Uterus (tissue), 4 donors: ENCODE results near the gene NNT. TPM values are rescaled to one million over a fixed set of nuclear protein-coding genes. Genes with fewer than 3 reads are reported as not detected.
A peak's percentile ranks its signal among the peaks of the same experiment; 100 is the strongest.
"Not testable (repeated sequence)": the region's sequence is repeated elsewhere in the genome, so short reads cannot be mapped to it uniquely, and the experiment has no call there.

ENCODE experiments used
- DNase-seq, 2 donors: peaks; one replicate each; pipeline ENCODE4 v3.0.0-alpha.2; 2019 to 2020
- H3K27ac ChIP-seq, 2 donors: fragments of 200-600 bp; sonication (generic); 1 replicate in 1 of 2; 2 replicates in 1 of 2; pipeline ENCODE4 v1.5.1; 2016 to 2018
- H3K27me3 ChIP-seq, 2 donors: fragments of 200-600 bp; sonication (generic); one replicate each; pipeline ENCODE4 v1.5.1; 2018 to 2019; ENCODE audit warnings: control low read depth in 1 of 2
- H3K36me3 ChIP-seq, 2 donors: fragments of 200-600 bp; sonication (generic); one replicate each; pipeline ENCODE4 v1.5.1; 2019; ENCODE audit warnings: control low read depth in 1 of 2
- H3K4me1 ChIP-seq, 2 donors: fragments of 200-600 bp; sonication (generic); one replicate each; pipeline ENCODE4 v1.5.1; 2018 to 2019; ENCODE audit warnings: control low read depth in 1 of 2
- H3K4me3 ChIP-seq, 2 donors: fragments of 200-600 bp; sonication (generic); 1 replicate in 1 of 2; 2 replicates in 1 of 2; pipeline ENCODE4 v1.5.1; 2018 to 2019; ENCODE audit warnings: mild to moderate bottlenecking in 1 of 2
- H3K9me3 ChIP-seq, 2 donors: fragments of 200-600 bp; sonication (generic); one replicate each; pipeline ENCODE4 v1.5.1; 2019; ENCODE audit warnings: control low read depth in 1 of 2
- POLR2A ChIP-seq, 2 donors: fragments of 450-650 bp; IDR thresholded peaks; one replicate each; pipeline ENCODE4 v1.6.1; 2016; ENCODE audit warnings: antibody characterized with exemption in 2 of 2, mild to moderate bottlenecking in 1 of 2, moderate library complexity in 1 of 2
- intact Hi-C: fragments of 100-400 bp; cut with DNase I; formaldehyde crosslinking; loops from one replicate; pipeline ENCODE4 v1.15.1; 2023; ENCODE audit warnings: low total_unique reads
- total RNA-seq, 4 donors: library from RNA; depleted of rRNA in 3 of 4; stranded (reverse); fragments of >200 nt in 3 of 4; gene quantifications; one replicate each; pipeline versions ENCODE4 v1.1.0 to v1.2.4, GENCODE V29; 2014 to 2023
- TF ChIP-seq, protein P1 (sequence below), 4 experiments: fragments of 200-600 bp in 2 of 4; fragments of 450-650 bp in 2 of 4; sonication (generic) in 2 of 4; IDR thresholded peaks; one replicate each; pipeline ENCODE4 v1.5.1; 2016 to 2019; ENCODE audit warnings: antibody characterized with exemption in 4 of 4, mild to moderate bottlenecking in 2 of 4, moderate library complexity in 1 of 4
- donor health status: DM: yes; HTN: yes; CAD: no.

NNT gene
- total RNA-seq, 4 donors from 2014 or later: 25.3 to 112 (median 43.8) TPM

GRCh38 chr5:43661102-43661501 lies 58.1 kb downstream of the NNT start:
- Histone ChIP-seq H3K27me3 (no peaks in the 10 kb centered on the region), H3K4me3 (no peak overlapping the region), H3K4me1 (peaks cover 0 to 5% of the 10 kb centered on the region in 2 donors), H3K27ac (no peak overlapping the region), H3K36me3 (no peaks in the 10 kb centered on the region), H3K9me3 (no peaks in the 10 kb centered on the region)
- peak in 1 of 2 donors; percentile 28 for DNase-seq
- TF ChIP-seq, protein P1, sequence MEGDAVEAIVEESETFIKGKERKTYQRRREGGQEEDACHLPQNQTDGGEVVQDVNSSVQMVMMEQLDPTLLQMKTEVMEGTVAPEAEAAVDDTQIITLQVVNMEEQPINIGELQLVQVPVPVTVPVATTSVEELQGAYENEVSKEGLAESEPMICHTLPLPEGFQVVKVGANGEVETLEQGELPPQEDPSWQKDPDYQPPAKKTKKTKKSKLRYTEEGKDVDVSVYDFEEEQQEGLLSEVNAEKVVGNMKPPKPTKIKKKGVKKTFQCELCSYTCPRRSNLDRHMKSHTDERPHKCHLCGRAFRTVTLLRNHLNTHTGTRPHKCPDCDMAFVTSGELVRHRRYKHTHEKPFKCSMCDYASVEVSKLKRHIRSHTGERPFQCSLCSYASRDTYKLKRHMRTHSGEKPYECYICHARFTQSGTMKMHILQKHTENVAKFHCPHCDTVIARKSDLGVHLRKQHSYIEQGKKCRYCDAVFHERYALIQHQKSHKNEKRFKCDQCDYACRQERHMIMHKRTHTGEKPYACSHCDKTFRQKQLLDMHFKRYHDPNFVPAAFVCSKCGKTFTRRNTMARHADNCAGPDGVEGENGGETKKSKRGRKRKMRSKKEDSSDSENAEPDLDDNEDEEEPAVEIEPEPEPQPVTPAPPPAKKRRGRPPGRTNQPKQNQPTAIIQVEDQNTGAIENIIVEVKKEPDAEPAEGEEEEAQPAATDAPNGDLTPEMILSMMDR (IDR thresholded peaks at IDR 0.05): peak in 2 of 4 experiments; percentile 20 to 29
- TF ChIP-seq POLR2A (IDR thresholded peaks at IDR 0.05): no peak
- intact Hi-C loops: no loop called here

- H3K4me3 ChIP-seq: no peak overlapping the region
- no peaks in the 10 kb centered on the region for H3K36me3 ChIP-seq
- H3K27ac ChIP-seq: peak overlapping the region; percentile 39 to 42
- H3K27me3 ChIP-seq: no peaks in the 10 kb centered on the region
- no peak for DNase-seq
- TF ChIP-seq, protein P1 (IDR thresholded peaks at IDR 0.05): no peak
- TF ChIP-seq POLR2A (IDR thresholded peaks at IDR 0.05): no peak
- intact Hi-C loops: no loop called here
- H3K4me1 ChIP-seq: peaks cover 0 to 5% of the 10 kb centered on the region in 2 donors
- no peaks in the 10 kb centered on the region for H3K9me3 ChIP-seq
Measured at GRCh38 chr5:43663916-43664315, 60.9 kb downstream of the NNT start.

GRCh38 chr5:43664501-43665040 lies 61.6 kb downstream of the NNT start:
- Histone ChIP-seq H3K4me3 (no peak overlapping the region), H3K27me3 (no peaks in the 10 kb centered on the region), H3K27ac (peak overlapping the region; percentile 26 to 39), H3K4me1 (peaks cover 0 to 5% of the 10 kb centered on the region in 2 donors), H3K36me3 (no peaks in the 10 kb centered on the region), H3K9me3 (no peaks in the 10 kb centered on the region)
- DNase-seq: no peak
- TF ChIP-seq, protein P1 (IDR thresholded peaks at IDR 0.05): no peak
- TF ChIP-seq POLR2A (IDR thresholded peaks at IDR 0.05): no peak
- intact Hi-C loops: no loop called here

DNA sequence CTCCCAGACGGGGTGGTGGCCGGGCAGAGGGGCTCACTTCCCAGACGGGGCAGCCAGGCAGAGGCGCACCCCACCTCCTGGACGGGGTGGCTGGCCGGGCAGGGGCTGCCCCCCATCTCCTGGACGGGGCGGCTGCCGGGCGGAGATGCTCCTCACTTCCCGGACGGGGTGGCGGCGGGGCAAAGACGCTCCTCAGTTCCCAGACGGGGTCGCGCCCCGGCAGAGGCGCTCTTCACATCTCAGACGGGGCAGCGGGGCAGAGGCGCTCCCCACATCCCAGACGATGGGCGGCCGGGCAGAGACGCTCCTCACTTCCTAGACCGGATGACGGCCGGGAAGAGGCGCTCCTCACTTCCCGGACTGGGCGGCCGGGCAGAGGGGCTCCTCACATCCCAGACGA lies 62.8 kb downstream of the NNT start:
- not testable (repeated sequence) for H3K27me3 ChIP-seq

GRCh38 chr5:43666728-43667127 lies 63.7 kb downstream of the NNT start:
- H3K27ac ChIP-seq, DNase-seq, H3K4me3 ChIP-seq, H3K9me3 ChIP-seq, intact Hi-C loops, H3K27me3 ChIP-seq, H3K36me3 ChIP-seq, H3K4me1 ChIP-seq: not testable (repeated sequence)

More for the DNA sequence above, 62.8 kb downstream of the NNT start:
- DNase-seq, H3K9me3 ChIP-seq, H3K36me3 ChIP-seq, H3K4me3 ChIP-seq, intact Hi-C loops, H3K4me1 ChIP-seq: not testable (repeated sequence)
- peak overlapping the region in 1 of 2 donors; percentile 33 for H3K27ac ChIP-seq

GRCh38 chr5:43667379-43667778 lies 64.4 kb downstream of the NNT start:
- H3K4me3 ChIP-seq, H3K27me3 ChIP-seq: not testable (repeated sequence)

GRCh38 chr5:43674536-43674935 lies 71.6 kb downstream of the NNT start:
- Histone ChIP-seq H3K9me3 (no peaks in the 10 kb centered on the region), H3K36me3 (no peaks in the 10 kb centered on the region), H3K27ac (no peak overlapping the region), H3K4me3 (no peak overlapping the region), H3K4me1 (no peaks in the 10 kb centered on the region), H3K27me3 (no peaks in the 10 kb centered on the region)
- no peak for DNase-seq
- intact Hi-C loops: no loop called here
- TF ChIP-seq POLR2A (IDR thresholded peaks at IDR 0.05): no peak
- TF ChIP-seq, protein P1 (IDR thresholded peaks at IDR 0.05): no peak

More at GRCh38 chr5:43667379-43667778, 64.4 kb downstream of the NNT start:
- DNase-seq, H3K4me1 ChIP-seq, H3K27ac ChIP-seq, H3K36me3 ChIP-seq, H3K9me3 ChIP-seq, intact Hi-C loops: not testable (repeated sequence)
